GM21423 (cell line): ENCODE data around the gene DLG2.

Source experiments
- ATAC-seq: cut with Tn5 transposase; IDR thresholded peaks from one replicate; pipeline ENCODE4 v1.9.1; 2021; ENCODE audit warnings: mild to moderate bottlenecking, moderate library complexity; ENCODE audit not compliant: unreplicated experiment

DLG2 gene

DNA sequence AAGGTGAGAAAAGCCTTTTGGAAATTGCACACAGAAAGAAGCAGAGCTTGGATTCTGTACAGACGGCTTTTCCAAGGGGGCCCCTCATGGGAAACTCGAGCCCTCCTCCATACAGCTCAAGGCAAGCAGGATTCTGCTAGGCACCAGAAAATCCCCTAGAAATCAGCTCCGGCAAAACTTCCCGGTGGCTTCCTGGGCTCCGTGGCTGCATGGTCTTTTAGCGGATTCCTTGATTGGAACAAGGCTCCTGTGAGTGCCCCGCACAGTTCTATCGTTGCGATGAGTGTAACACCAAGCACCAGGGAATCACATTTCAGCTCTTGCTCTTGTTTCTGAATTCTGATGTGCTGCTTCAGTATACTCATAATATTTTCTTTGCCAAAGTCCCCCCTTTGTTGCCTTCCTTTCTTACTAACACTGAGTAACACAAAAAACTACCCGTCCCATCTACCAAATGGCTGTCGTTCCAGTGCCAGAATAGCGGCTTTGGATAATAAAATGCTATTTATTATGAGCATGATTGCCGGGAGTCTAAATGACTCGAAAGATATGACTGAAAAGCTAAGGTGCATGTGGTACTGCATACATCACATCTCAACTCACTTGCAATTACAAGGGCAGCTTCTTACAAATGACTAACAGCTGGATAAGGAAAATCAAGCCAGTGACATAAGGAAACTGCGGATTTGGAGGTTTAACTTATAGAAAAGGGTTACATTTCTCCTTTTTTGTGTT lies 494.1 kb downstream of the DLG2 start:
- ATAC-seq = no peak

DNA sequence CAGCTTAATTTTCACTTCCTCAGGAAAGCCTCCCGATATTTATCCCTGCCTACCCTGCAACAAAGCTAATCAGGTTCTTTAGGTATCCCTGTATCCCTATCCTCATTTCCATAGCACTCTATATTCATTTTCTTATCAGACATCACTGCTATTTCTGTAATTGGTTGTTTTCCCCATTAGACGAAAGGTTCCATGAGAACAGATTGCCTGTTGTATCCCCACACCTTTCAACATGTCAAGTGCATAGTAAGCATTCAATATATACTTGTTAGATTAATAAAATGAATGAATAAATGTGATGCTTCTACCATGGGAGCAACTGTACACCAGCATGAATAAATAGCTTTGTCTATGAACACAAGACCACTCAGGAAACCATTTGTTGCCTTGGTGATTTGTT lies 499.8 kb downstream of the DLG2 start:
- ATAC-seq = no peak

DNA sequence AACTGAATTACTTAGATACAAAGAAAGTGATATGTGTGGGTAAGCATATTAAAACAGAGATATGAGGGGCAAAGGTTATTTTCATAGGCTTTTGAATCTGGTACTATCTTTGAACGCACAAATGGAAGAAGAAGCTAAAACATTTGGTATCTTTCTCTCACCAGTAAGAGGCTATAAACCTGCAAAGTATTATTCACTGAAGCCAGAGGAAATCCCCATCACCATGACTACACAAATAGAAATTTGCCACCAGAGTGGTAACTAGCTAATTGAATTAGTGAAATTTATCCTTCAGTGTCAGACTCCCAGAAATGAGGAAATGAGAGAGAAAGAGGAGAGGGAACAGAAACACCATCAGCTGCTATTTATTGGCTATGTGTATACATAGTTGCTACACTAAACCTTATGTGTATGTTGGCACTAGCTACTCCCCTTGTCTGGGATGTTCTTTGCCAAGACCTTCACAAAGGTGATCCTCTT lies 503.4 kb downstream of the DLG2 start:
- peak; percentile 94 for ATAC-seq

DNA sequence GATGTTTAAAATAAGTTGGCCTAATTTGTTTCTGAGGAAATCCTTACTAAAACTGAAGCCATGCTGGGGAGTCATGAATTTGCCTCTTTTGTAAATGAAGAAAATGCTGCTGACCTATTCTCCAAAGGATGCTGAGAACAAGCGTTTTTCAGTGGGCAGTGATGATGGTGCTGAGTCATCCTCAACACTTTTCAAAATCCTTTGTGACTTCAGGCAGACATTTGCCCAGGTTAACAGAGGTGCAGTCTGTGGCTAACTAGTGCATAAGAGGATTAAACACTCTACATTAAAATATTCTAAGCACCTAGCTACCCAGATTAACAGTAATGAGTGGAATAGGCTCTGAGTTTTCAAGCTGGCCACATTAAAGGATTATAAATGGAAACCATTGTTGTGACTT lies 509.0 kb downstream of the DLG2 start:
- no peak for ATAC-seq

DNA sequence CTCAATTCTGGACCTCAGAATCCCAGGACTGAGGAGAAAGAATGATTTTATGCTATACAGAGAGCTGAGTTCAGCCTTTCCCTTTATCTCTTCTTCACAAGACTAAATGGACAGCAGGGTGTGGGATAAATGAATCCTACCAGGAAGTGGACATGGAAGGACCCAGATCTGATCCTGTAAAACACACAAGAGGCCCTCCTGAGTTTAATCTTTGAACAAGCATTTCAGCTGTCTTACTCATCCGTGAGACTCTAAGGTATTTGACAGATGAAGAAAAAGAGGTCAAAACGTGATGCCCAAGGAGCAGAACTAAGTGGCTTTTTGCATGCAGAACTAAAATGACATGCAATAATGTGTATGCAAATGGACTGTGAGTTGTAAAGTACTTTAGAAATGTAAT lies 511.3 kb downstream of the DLG2 start:
- ATAC-seq = no peak

DNA sequence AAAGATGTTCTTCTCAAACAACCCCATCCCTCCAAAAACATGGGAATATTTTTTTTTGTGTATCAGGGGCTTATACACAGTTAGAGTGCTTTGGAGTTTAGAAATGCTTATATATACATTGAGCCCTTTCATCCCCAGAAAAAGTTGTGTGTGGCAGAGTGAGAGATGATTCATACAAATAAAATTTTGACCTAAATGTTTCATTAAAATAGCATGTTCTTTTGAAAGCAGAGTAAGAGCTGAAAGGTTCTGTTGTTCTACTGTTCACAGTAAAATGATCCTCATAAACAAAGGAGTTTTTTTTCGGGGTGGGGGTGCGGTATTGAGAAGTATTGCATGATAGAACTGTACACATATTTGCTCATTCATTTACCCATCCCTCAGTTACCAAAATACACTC lies 512.4 kb downstream of the DLG2 start:
- no peak for ATAC-seq

DNA sequence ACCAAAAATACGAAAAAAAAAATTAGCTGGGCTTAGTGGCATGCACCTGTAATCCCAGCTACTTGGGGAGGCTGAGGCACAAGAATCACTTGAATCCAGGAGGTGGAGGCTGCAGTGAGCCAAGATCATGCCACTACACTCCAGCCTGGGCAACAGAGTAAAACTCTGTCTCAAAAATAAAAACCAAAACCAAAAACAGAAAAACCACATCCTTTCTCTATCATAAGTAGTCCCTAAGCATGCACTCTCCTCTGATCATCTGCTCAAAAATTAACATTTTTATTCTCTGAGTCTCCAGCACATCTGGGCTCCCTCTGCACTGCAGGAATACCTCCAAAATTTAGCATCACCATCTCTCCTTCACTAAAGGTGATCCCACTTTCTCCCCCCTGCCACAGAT lies 516.9 kb downstream of the DLG2 start:
- ATAC-seq = peak; percentile 89

DNA sequence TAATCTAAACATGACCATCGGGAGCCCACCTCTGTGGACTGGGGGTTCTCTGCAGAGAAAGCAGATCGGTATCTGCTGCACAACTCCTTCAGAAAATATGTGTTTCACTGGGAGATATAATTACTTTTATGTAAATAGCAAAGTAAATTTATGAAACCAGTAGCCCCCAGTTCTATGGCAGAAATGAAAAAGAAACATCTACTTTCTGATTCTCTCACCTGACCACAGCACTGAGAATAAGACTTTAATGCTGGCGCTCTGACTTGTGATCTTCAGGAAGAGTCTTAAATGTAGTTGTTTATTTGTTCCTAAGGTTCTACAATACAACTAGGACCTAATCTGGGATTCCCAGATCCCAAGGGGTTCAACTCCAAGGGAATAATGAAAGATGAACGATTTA lies 518.0 kb downstream of the DLG2 start:
- ATAC-seq = peak; percentile 59

DNA sequence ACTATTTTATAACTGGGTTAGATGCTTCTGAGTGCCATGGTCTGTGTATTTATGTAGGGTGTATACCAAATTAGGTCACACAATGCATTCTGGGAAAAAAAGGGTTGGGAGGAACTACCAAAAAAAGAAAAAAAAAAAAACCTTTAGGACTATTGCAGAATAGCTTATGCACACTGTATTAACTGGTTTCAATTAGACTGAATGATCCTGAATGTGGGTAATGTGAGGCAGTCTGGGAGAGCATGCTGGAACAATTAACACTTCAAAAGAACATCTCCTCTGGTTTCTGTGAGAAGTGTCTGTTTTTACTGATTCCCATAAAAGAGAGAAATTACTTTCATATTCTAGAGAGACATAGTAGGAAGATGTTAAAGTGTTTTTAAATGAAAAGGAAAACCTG lies 521.3 kb downstream of the DLG2 start:
- no peak for ATAC-seq

DNA sequence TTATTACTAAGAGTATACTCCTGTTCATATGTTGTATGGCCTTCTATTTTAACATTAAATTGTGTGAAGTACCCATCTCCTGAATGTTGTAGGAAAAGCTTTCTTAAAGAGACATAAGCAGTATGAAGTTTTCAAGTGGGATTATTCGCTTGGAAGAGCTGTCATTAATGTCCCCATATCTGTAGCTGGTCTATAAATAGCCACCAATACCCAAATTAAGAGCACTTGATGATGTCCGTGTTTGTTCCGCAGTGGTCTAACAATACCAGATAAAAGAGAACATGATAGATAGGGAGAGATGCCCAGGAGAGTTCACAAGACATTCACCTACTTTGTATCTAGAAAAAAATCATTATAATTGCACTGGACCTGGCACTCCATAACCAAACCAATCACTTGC lies 527.6 kb downstream of the DLG2 start:
- ATAC-seq = no peak

DNA sequence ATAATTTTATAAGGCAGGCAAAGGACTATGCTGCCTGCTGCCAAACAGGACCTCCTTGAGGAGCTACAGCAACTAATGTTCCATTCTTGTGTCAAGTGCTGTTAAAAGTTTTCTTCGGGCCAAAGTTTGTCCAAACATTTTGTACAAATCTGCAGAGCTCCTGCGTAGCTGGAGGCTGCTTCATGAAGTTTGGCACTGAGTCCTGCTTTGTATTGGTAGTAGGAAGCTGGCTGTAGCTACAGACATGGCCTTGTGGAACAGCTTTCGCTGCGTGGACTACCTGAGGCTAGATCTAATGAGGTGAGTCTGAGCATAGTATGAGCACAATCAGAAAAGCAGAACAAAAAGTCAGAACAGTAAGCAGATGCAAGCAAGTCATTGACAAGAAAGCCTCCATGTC lies 528.1 kb downstream of the DLG2 start:
- ATAC-seq = no peak

DNA sequence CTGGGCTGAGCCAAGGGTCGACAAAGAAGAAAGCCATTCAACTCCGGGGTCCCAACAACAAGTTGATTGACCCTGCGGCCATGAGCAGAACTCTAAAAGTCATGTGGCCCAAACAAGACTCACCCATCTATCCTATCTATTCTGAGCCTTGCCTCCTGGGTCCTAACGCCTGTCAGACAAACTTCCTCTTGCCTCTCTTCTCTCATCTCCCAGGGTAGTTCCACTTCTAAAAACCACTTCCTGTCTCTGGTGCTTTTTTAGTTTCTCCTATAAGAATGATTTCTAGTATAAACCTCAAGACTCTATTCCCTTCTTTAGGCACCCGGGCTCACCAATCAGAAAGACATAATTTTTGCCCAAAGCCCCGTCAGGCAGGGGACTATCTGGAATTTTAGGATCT lies 530.2 kb downstream of the DLG2 start:
- ATAC-seq = peak; percentile 76

DNA sequence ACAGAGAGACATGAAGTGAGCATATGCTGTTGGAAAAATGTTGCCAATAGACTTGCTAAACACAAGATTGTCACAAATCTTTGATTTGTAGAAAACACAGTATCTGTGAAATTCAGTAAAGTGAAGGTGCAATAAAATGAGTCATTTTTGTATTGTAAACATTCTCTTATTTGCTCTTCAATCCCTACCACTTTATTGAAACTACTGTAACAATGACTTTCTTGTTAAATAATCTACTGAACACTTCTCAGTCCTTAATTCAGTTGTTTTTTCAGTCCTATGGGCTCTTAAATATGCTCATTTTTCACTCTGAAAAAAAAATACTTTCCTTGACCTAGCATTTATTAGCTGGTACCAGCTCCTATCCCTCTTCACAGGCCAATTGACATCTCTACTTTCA lies 531.9 kb downstream of the DLG2 start:
- ATAC-seq = no peak

DNA sequence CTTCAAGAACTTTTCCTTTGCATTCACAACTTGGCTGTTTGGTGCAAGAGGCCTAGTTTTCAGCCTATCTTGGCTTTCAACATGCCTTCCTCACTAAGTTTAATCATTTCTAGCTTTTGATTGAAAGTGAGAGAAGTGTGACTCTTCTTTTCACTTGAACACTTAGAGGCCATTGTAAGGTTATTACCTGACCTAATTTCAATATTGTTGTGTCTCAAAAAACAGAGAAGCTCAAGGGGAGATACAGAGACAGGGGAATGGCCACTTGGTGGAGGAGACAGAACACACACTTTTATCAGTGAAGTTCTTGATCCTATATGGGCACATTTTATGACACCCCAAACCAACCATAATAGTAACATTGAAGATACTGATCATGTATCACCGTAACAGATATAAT lies 532.3 kb downstream of the DLG2 start:
- no peak for ATAC-seq

DNA sequence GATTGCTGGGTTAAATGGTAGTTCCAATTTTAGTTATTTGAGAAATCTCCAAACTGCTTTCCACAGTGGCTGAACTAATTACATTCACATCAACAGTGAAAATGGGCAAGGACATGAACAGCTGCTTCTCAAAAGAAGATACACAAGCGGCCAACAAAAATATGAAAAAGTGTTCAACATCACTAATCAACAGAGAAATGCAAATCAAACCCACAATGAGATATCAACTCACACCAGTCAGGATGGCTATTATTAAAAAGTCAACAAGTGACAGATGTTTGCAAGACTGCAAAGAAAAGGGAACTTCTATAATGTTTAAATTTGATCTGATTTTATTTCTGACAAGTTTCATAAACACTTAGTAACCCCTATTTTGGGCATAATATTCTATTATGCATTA lies 537.5 kb downstream of the DLG2 start:
- ATAC-seq = peak; percentile 57

DNA sequence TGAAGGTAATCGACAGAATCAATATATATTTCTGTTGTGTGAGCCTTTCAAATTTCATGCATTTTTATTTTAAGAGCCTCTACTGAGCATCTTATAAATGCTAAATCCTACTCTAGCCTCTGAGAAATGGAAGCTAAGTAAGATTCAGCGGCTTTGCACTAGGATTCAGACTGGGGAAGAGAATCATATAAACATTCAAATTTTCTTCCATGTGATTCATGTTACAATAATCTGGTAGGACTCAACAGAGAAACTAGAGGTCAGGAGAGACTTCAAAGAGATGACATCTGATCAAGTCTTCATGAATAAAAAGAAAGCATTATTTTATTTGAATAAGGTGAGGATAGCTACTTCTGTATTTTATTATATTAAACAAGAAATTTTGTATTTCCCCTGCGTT lies 538.9 kb downstream of the DLG2 start:
- no peak for ATAC-seq

DNA sequence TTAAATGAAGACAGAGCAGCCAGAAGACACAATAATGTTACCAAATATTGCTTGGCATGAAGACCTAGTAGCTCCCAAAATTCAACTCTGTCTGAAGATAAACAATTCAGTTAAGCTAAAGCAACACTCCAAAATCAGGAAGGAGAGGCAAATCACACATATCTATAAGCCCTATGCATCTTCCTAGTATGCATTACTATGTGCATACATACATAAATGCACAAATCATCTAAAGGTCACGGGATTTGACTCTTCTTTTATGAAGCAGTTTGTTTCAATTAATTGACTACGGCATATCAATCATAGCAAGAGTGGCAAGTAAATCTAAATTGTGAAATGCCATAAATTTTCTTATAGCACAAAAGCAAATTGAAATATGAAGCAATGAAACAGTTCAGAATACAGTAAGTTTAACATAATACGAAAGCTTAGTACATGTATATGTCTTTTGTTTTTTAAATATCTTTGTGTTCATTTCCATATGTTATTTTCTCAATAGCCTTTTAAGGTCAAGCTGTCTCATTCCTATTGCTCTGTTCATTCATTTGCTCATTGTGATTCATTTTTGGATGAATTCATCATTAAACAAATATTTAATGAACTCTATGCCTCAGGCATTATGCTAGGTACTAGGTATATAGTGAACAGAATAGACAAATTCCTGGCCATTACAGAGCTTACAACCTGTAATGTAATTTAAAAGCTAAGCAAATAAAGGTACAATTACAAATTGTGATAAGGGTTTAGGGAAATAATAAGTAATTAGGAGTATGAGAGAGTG lies 540.5 kb downstream of the DLG2 start:
- ATAC-seq = no peak

DNA sequence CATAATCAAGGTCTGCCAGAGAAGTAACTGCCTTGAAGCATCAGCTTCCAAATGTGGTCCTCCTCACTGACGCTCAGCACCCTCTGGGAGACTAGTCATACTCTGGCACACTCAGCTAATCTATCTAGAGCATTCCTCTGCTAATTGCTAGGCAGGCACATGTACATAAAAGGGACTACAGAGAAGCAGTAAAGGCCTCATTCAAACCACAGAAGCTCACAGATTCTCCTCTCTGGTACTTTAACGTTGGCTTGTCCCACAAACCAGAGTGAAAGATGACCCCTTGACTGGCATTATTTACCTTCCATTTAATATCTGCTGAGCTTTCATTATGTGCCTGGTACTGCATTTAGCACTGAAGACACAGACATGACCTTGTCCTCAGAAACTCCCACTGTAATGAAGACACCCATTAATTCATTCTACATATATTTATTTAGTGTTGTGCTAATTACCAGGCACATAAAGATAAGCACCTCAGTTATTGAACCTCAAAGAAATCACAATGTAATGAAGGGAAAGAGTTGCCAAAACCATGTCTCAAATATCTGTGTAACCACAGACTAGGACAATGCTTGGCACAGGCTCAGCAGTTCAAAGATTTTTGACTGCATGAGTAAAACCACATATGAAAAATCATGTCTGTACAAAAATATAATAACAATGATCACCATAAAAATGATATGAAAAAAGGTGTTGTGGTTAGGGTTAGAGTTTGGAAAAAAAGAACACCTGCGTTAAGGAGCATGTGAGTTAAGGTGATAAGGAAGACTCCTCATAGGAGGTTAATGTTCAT lies 550.4 kb downstream of the DLG2 start:
- ATAC-seq = no peak

DNA sequence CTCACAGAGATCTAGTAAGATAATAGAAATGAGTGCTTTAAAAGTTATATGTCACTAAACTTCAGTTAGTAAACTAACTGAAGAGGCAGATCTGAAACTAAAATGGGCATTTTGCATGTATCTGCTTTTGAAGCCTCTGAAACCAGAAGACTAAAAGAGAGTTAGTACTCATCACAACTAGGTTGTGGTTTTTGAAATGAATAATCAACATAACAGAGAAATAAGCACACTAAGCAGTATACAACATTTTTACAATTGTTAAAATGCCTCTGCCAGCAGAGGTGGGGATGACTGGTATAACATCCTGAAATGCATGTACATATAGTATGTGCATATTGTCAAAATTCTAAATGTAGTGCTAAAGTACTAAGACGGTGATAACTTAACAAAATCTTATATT lies 564.5 kb downstream of the DLG2 start:
- peak; percentile 100 for ATAC-seq

DNA sequence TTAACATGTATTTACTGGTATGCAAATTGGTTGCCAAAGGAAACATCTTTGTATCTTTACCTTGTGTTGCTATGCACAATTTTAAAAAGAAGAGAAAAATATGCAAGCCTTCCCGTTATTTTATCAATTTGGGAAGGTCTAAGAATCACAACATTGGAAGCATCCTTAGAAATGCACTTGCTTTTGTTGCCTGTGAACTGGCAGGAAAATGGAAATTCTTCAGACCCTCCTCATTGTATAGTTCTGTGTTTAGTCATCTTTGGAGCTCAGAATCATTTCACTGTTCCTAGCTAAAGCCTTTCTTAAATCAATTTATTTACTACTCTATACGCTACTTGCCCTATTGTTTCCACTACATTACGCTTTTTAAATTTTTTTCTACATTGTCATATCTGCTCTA lies 574.5 kb downstream of the DLG2 start:
- ATAC-seq = no peak

DNA sequence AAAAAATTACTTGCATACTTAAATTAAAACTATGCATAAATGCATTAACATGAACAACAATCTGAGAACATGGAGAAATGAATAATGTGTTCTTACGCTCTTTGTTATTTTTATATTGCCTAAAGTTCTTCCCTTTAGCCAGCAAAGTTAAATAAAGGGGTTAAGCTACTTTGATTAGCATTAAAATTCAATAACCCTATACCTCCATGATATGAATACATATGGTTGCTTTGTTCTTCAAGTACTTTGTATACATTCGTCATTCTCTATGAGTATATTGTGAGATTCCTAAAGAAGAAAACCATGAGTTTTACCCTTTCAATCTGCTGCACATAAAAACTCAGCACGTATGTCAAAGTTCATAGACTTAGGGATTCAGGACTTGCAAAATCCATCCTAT lies 578.3 kb downstream of the DLG2 start:
- no peak for ATAC-seq

DNA sequence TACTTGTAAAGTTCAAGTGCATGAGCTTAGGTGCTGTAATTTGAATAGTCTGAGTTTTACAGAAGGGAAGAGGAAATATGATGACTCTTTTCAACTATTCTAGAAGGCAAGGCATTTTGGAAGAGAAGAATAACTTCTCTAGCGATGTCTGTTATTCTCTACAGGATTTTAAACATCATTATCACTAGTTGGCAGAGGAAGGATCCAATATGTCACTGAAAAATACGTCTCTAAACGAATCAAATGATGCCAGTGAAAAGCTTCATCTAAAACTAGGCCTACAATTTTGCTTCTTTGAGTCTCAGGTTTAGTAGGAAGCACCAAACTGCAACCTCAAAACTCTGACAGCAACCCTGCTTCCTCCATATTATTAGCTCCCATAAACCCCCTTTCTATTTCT lies 581.4 kb downstream of the DLG2 start:
- ATAC-seq = no peak
